HG03565 (cell line): ENCODE results near the gene DCTN2.
"Not testable (repeated sequence)": the region's sequence is repeated elsewhere in the genome, so short reads cannot be mapped to it uniquely, and the experiment has no call there.

Source experiments
- ATAC-seq: cut with Tn5 transposase; IDR thresholded peaks from one replicate; pipeline ENCODE4 v1.9.1; 2021; ENCODE audit warnings: mild to moderate bottlenecking, moderate library complexity; ENCODE audit not compliant: unreplicated experiment

The DCTN2 gene

GRCh38 chr12:57529831-57530230 lies 17.2 kb downstream of the DCTN2 start:
- no peak for ATAC-seq

- no peak for ATAC-seq
These were observed 18.0 kb downstream of the DCTN2 start for GRCh38 chr12:57528831-57529555.

- no peak for ATAC-seq
These were observed 18.8 kb downstream of the DCTN2 start for GRCh38 chr12:57528176-57528575.

GRCh38 chr12:57527184-57527583 lies 19.8 kb downstream of the DCTN2 start:
- no peak for ATAC-seq

DNA sequence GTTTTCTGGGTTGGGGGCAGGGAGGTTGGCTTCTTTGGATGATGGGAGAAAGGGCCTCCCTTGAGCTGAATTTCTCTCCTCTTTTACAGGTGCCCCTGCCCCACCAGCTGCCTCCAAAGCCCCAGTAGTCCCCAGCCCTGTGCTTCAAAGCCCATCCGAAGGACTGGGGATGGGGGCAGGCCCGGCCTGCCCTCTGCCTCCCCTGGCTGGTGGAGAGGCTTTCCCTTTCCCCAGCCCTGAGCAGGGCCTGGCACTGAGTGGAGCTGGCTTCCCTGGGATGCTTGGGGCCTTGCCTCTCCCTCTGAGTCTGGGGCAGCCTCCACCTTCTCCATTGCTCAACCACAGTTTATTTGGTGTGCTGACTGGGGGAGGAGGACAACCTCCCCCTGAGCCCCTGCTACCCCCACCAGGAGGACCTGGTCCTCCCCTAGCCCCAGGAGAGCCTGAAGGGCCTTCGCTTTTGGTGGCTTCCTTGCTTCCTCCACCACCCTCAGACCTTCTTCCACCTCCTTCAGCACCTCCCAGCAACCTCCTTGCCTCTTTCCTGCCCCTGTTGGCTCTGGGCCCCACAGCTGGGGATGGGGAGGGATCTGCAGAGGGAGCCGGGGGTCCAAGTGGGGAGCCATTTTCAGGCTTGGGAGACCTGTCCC lies 20.4 kb downstream of the DCTN2 start:
- ATAC-seq, result no peak

DNA sequence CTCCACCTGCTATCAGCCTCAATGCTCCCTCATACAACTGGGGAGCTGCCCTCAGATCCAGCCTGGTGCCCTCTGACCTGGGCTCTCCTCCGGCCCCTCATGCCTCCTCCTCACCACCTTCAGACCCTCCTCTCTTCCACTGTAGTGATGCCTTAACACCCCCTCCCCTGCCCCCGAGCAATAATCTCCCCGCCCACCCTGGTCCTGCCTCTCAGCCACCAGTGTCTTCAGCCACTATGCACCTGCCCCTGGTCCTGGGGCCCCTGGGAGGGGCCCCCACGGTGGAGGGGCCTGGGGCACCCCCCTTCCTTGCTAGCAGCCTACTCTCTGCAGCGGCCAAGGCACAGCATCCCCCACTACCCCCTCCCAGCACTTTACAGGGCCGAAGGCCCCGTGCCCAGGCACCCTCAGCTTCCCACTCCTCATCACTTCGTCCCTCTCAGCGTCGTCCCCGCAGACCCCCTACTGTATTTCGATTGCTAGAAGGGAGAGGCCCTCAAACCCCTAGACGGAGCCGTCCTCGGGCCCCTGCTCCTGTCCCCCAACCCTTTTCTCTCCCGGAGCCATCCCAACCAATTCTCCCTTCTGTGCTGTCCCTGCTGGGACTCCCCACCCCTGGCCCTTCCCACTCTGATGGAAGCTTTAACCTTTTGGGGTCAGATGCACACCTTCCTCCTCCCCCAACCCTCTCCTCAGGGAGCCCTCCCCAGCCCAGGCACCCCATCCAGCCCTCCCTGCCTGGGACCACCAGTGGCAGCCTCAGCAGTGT lies 21.2 kb downstream of the DCTN2 start:
- no peak for ATAC-seq

- no peak for ATAC-seq
These were observed 22.0 kb downstream of the DCTN2 start for GRCh38 chr12:57524814-57525614.

GRCh38 chr12:57523706-57524614 lies 23.0 kb downstream of the DCTN2 start:
- ATAC-seq, result no peak

- no peak for ATAC-seq
These were observed 23.9 kb downstream of the DCTN2 start for GRCh38 chr12:57522887-57523705.

DNA sequence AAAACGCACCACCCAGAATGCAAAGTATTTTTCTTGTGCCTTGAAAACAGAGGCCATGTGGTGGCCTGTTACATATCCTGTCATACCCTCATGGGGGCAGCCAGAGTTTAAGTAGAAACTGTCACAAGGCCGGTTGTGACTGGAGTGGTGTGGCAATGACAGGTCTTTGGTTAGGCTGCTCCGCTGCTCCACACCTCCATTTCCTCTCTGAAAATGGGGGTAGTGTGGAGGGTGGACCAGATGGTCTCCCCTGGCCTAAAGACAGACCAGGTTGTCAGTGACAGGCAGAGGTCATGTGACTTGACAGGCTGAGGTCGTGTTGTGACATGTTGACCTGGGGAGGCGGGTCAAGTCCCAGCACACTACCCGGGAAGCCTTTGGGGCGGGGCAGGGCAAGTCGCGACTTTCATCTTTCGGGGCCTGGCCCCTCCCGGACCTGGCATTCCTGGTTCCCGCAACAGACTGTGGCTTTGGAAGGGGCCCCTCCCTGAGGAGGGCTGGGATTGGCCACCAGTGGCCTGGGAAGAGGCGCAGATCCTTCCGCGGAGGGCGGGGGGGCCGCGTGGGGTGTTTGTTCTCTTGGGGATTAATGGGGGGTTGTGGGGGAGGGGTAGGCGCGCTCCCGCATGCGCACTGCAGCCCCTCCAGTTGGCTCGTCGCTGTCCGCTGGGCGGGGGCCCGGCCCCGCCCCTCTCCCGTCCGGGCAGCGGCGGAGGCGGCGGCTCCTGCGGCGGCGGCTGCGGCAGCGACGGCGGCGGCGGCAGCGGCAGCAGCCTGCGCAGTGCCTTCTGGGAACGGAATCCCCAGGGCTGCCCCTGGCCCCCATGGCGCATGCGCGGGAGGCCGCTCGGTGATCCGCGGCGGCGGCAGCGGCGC lies 24.7 kb downstream of the DCTN2 start, which contains the start of gene MBD6:
Gene MBD6, plus strand, starts transcription at position 814 of the 876 bp plus-strand sequence. CDS start 1,480 bp downstream, outside the sequence.
- peak; percentile 28 for ATAC-seq

DNA sequence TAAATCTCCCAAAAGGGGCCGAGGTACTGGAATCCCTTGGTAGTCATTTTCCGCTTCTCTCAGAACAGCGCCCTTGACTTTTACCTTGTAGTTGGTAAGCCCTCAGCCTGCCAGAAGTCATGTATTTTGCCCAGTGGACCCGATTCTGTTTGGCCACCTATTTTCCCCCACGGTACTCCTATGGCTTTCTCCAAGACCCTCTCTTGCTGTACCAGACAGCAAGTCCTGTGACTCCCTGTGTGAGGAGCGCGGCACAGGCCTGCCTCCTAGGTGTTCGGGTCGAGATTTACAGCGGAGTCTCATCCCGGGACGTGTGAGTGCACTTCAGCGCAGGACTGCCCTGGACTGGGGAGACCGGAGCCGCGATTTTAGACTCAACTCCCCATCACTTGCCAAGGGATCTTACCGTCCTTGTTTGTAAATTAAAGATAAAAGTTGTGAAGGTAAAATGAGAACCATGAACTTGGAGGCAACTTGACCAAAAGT lies 25.4 kb downstream of the DCTN2 start:
- ATAC-seq, result no peak

- ATAC-seq, result peak; percentile 51
These were observed 26.8 kb downstream of the DCTN2 start, which contains the start of gene DDIT3 for GRCh38 chr12:57520053-57520818. TSS of gene DDIT3 (minus strand) at chr12:57520514. CDS start at chr12:57517406, 3,108 bp downstream.

DNA sequence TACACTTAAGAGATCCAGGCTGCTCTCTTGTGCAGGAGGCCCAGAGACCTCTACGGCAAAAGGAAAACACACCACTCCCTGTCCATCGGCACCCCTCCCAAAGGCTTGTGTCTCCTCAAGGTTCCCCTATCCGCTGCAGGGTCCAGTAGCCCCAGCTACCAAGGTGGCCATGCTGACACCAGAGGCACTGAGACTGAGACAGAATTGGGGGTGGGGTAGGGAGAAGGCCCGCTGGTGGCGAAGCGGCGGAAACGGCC lies 27.3 kb downstream of the DCTN2 start:
- ATAC-seq, result no peak

- ATAC-seq, result no peak
These were observed 27.8 kb downstream of the DCTN2 start for GRCh38 chr12:57518920-57519795.

- no peak for ATAC-seq
These were observed 28.6 kb downstream of the DCTN2 start for GRCh38 chr12:57518176-57518919.

- not testable (repeated sequence) for ATAC-seq
These were observed 29.3 kb downstream of the DCTN2 start for GRCh38 chr12:57517718-57518117.
